WTC11 (cell line): Measurements from ENCODE around the gene GJC1. TPM values are rescaled to one million over a fixed set of nuclear protein-coding genes. Genes with fewer than 3 reads are reported as not detected.

Source experiments
- ATAC-seq: fragments of 200-7000 bp; cut with Tn5 transposase; 2 replicates; pipeline ENCODE4 v1.10.0; 2021; ENCODE audit warnings: mild to moderate bottlenecking, moderate library complexity
- CTCF ChIA-PET: fragments of 300-600 bp; sonication (Branson Sonifier 250); formaldehyde crosslinking; loops from one replicate; lab custom pipeline; 2021; ENCODE audit warnings: antibody characterized with exemption; lab: Charles Lee
- POLR2A ChIA-PET: fragments of 350-600 bp; sonication (Branson Sonifier 250); formaldehyde crosslinking; loops from one replicate; lab custom pipeline; 2021; ENCODE audit warnings: antibody characterized with exemption; lab: Charles Lee
- DNase-seq: peaks from one replicate; pipeline ENCODE4 v3.0.0; 2021; ENCODE audit warnings: low spot score
- H3K27ac Mint-ChIP-seq: 2 replicates; pipeline ENCODE4 v1.8.0; 2021; ENCODE audit warnings: mixed read lengths
- H3K27me3 Mint-ChIP-seq: 2 replicates; pipeline ENCODE4 v1.8.0; 2021; ENCODE audit warnings: low read depth, mild to moderate bottlenecking, moderate library complexity, mixed read lengths
- H3K36me3 Mint-ChIP-seq: 2 replicates; pipeline ENCODE4 v1.8.0; 2021; ENCODE audit warnings: mixed read lengths
- H3K4me1 Mint-ChIP-seq: 2 replicates; pipeline ENCODE4 v1.8.0; 2022; ENCODE audit warnings: mixed read lengths
- H3K4me3 Mint-ChIP-seq: 2 replicates; pipeline ENCODE4 v1.8.0; 2021; ENCODE audit warnings: mild to moderate bottlenecking, moderate library complexity, mixed read lengths
- H3K9me3 Mint-ChIP-seq: 2 replicates; pipeline ENCODE4 v1.8.0; 2021; ENCODE audit warnings: mixed read lengths
- AR ChIP-seq: fragments of 250-450 bp; sonication (Bioruptor Pico); IDR thresholded peaks from 2 replicates; pipeline ENCODE4 v1.9.0; 2021; ENCODE audit warnings: mild to moderate bottlenecking
- ARID4B ChIP-seq: sonication (generic); formaldehyde crosslinking; IDR thresholded peaks from 2 replicates; pipeline ENCODE4 v1.8.0; 2023; ENCODE audit warnings: missing genetic modification reagents, mild to moderate bottlenecking, borderline replicate concordance
- ATF3 ChIP-seq: sonication (generic); formaldehyde crosslinking; conservative IDR thresholded peaks from 2 replicates; pipeline ENCODE4 v1.8.1; 2022; ENCODE audit warnings: mild to moderate bottlenecking, missing genetic modification reagents
- ATF6 ChIP-seq: sonication (generic); formaldehyde crosslinking; IDR thresholded peaks from 2 replicates; pipeline ENCODE4 v1.8.1; 2023; ENCODE audit warnings: mild to moderate bottlenecking, missing genetic modification reagents
- ELF4 ChIP-seq: sonication (generic); formaldehyde crosslinking; IDR thresholded peaks from 2 replicates; pipeline ENCODE4 v1.8.1; 2022; ENCODE audit warnings: low read depth, mild to moderate bottlenecking, moderate library complexity, missing genetic modification reagents
- ETV6 ChIP-seq: sonication (generic); formaldehyde crosslinking; IDR thresholded peaks from 2 replicates; pipeline ENCODE4 v1.8.1; 2022; ENCODE audit warnings: mild to moderate bottlenecking, missing genetic modification reagents
- IRF2 ChIP-seq: sonication (generic); formaldehyde crosslinking; IDR thresholded peaks from 2 replicates; pipeline ENCODE4 v1.8.0; 2022; ENCODE audit warnings: low read depth, missing genetic modification reagents, borderline replicate concordance
- SMAD3 ChIP-seq: sonication (generic); formaldehyde crosslinking; IDR thresholded peaks from 2 replicates; pipeline ENCODE4 v1.8.0; 2022; ENCODE audit warnings: missing genetic modification reagents, mild to moderate bottlenecking, borderline replicate concordance
- ZBTB43 ChIP-seq: sonication (generic); formaldehyde crosslinking; IDR thresholded peaks from 2 replicates; pipeline ENCODE4 v1.8.1; 2023; ENCODE audit warnings: mild to moderate bottlenecking, missing genetic modification reagents
- ZNF263 ChIP-seq: sonication (generic); formaldehyde crosslinking; IDR thresholded peaks from 2 replicates; pipeline ENCODE4 v1.8.1; 2022; ENCODE audit warnings: low read depth, mild to moderate bottlenecking, moderate library complexity, missing genetic modification reagents
- ZNF512 ChIP-seq: sonication (generic); formaldehyde crosslinking; IDR thresholded peaks from 2 replicates; pipeline ENCODE4 v1.8.1; 2022; ENCODE audit warnings: missing genetic modification reagents, borderline replicate concordance
- ZSCAN18 ChIP-seq: fragments of 250-450 bp; sonication (Bioruptor Pico); IDR thresholded peaks from 2 replicates; pipeline ENCODE4 v2.1.2; 2022; ENCODE audit warnings: mild to moderate bottlenecking, moderate library complexity
- total RNA-seq: library from RNA; stranded (reverse); gene quantifications from 3 replicates; pipeline ENCODE4 v1.2.3, GENCODE V29; 2021

The GJC1 gene
- total RNA-seq, 1 experiment from 2014 or later, result 104 TPM

GRCh38 chr17:44844390-44844830 is 14.3 kb upstream of the GJC1 start (continued):
- TF ChIP-seq ARID4B (CRISPR knock-in tag) (no peak), ATF6 (CRISPR knock-in tag) (no peak), ELF4 (CRISPR knock-in tag) (no peak), ATF3 (no peak), SMAD3 (CRISPR knock-in tag) (no peak), IRF2 (CRISPR knock-in tag) (no peak), ETV6 (CRISPR knock-in tag) (no peak)
- TF ChIP-seq, all 79 proteins: peak for 0

GRCh38 chr17:44842748-44843147 is 12.7 kb upstream of the GJC1 start:
- peak; percentile 61 for ATAC-seq
- Mint-ChIP-seq H3K27me3 (no peaks in the 10 kb centered on the region), H3K4me1 (peaks cover 38% of the 10 kb centered on the region), H3K36me3 (no peaks in the 10 kb centered on the region), H3K27ac (peak overlapping the region; percentile 43; the same call in 1 of the 2 replicates), H3K9me3 (no peaks in the 10 kb centered on the region), H3K4me3 (peak overlapping the region; percentile 32)
- POLR2A ChIA-PET, result interaction anchor here (0.6 kb wide), 1 partner anchor 312 kb away, joined by 4 read pairs; no protein-coding TSS in a partner anchor
- CTCF ChIA-PET, result interaction anchor here (1.0 to 1.2 kb wide), 8 partner anchors 23 to 293 kb away, joined by 3 to 11 read pairs (median 4); partner anchors contain the start of gene ACBD4
- TF ChIP-seq ZNF512 (CRISPR knock-in tag), result no peak
- TF ChIP-seq ZBTB43 (CRISPR knock-in tag), result no peak
- TF ChIP-seq AR, result no peak
- no peak for TF ChIP-seq ZNF263 (CRISPR knock-in tag)
- TF ChIP-seq ZSCAN18 (CRISPR knock-in tag), result no peak
- TF ChIP-seq ATF6 (CRISPR knock-in tag), result no peak
- DNase-seq, result no peak
